CD4-positive, alpha-beta T cell (primary cell): ENCODE data around the gene DYRK1A. TPM values are rescaled to one million over a fixed set of nuclear protein-coding genes. Genes with fewer than 3 reads are reported as not detected.

ENCODE experiments used
- ATAC-seq: fragments of 200-7000 bp; cut with Tn5 transposase; one replicate; pipeline ENCODE4 v1.10.0; 2022; ENCODE audit warnings: mild to moderate bottlenecking; ENCODE audit not compliant: poor library complexity
- CTCF ChIA-PET: fragments of 350-600 bp; sonication (Branson Sonifier 250); formaldehyde crosslinking; loops from one replicate; lab custom pipeline; 2021; ENCODE audit warnings: antibody characterized with exemption, inconsistent platforms; lab: Charles Lee
- POLR2A ChIA-PET: fragments of 350-600 bp; sonication (Branson Sonifier 250); formaldehyde crosslinking; loops from one replicate; lab custom pipeline; 2021; ENCODE audit warnings: antibody characterized with exemption, inconsistent platforms; lab: Charles Lee
- DNase-seq, 14 experiments: peaks; one replicate each; pipeline ENCODE4 v3.0.0-alpha.2; 2013 to 2020; ENCODE audit warnings: mixed read lengths in 2 of 14
- H3K27ac ChIP-seq, 2 donors: one replicate each; pipeline versions ENCODE4 v1.5.1 to v1.7.0; 2013; ENCODE audit warnings: low read length in 2 of 2, low read depth in 1 of 2, mild to moderate bottlenecking in 1 of 2
- H3K27me3 ChIP-seq, 2 experiments: 1 replicate in 1 of 2; 2 replicates in 1 of 2; pipeline versions ENCODE4 v1.6.1 to v1.7.0; 2013; ENCODE audit warnings: low read length in 2 of 2, control low read depth in 1 of 2, mild to moderate bottlenecking in 1 of 2, moderate library complexity in 1 of 2; ENCODE audit not compliant: insufficient read depth in 2 of 2, control insufficient read depth in 1 of 2
- H3K36me3 ChIP-seq: one replicate; pipeline ENCODE4 v1.6.1; 2013; ENCODE audit warnings: low read length, control low read depth; ENCODE audit not compliant: insufficient read depth
- H3K4me1 ChIP-seq: one replicate; pipeline ENCODE4 v1.6.1; 2013; ENCODE audit warnings: low read length, control low read depth; ENCODE audit not compliant: insufficient read depth
- H3K4me3 ChIP-seq: one replicate; pipeline ENCODE4 v1.5.1; 2013; ENCODE audit warnings: mild to moderate bottlenecking, low read length, moderate library complexity
- H3K9me3 ChIP-seq, 2 experiments: 1 replicate in 1 of 2; 2 replicates in 1 of 2; pipeline versions ENCODE4 v1.6.1 to v1.7.0; 2013; ENCODE audit warnings: low read length in 2 of 2, mild to moderate bottlenecking in 2 of 2, control low read depth in 1 of 2, moderate library complexity in 1 of 2; ENCODE audit not compliant: control insufficient read depth in 1 of 2, insufficient read depth in 1 of 2
- H3K27ac Mint-ChIP-seq: one replicate; pipeline ENCODE4 v1.8.0; 2020; ENCODE audit warnings: mixed read lengths
- H3K27me3 Mint-ChIP-seq: one replicate; pipeline ENCODE4 v1.8.0; 2021; ENCODE audit warnings: mixed read lengths
- H3K36me3 Mint-ChIP-seq: one replicate; pipeline ENCODE4 v1.8.0; 2021; ENCODE audit warnings: low read depth, mixed read lengths
- H3K4me1 Mint-ChIP-seq: one replicate; pipeline ENCODE4 v1.8.0; 2021; ENCODE audit warnings: low read depth, mixed read lengths
- H3K4me3 Mint-ChIP-seq: one replicate; pipeline ENCODE4 v1.8.0; 2020; ENCODE audit warnings: mild to moderate bottlenecking, mixed read lengths
- H3K9me3 Mint-ChIP-seq: one replicate; pipeline ENCODE4 v1.8.0; 2020; ENCODE audit warnings: mixed read lengths
- CTCF ChIP-seq: fragments of 200-600 bp; IDR thresholded peaks from one replicate; pipeline ENCODE4 v1.8.0; 2022; ENCODE audit warnings: antibody characterized with exemption, mild to moderate bottlenecking
- intact Hi-C, 2 experiments: fragments of 100-400 bp; cut with DNase I in 1 of 2; cut with micrococcal nuclease in 1 of 2; formaldehyde crosslinking; loops; one replicate each; pipeline versions ENCODE4 v1.15.1 to v1.9.0; 2023 to 2025; cut with DNase I, micrococcal nuclease
- polyA plus RNA-seq, 2 donors: library from polyadenylated mRNA; unstranded; fragments of 120-200 nt; gene quantifications; one replicate each; pipeline ENCODE4 v1.2.1, GENCODE V29; 2013
- total RNA-seq, 174 experiments: library from RNA in 2 of 174; stranded (reverse) in 2 of 174; gene quantifications; one replicate each; pipeline ENCODE4 v1.2.3 and lab custom pipeline; 2021 to 2026

Gene DYRK1A
- total RNA-seq = 100 to 1,000 TPM; 135 to 145 TPM
- 51.6 TPM for polyA plus RNA-seq (2013, experiment 1 of 2)
- polyA plus RNA-seq (2013, experiment 2 of 2) = 66.8 TPM
- total RNA-seq (lab: John Stamatoyannopoulos, UW) = 133 to 559 (median 331) reads per million in 172 experiments

- Histone ChIP-seq H3K4me1 (peaks cover 17% of the 10 kb centered on the region), H3K27me3 (no peaks in the 10 kb centered on the region), H3K27ac (peak within 1 kb of the TSS; percentile 92 to 99), H3K9me3 (no peaks in the 10 kb centered on the region), H3K36me3 (no peaks in the 10 kb centered on the region), H3K4me3 (peak within 1 kb of the TSS; percentile 83)
- ATAC-seq (peak; percentile 82), DNase-seq (peak; percentile 97 to 100 (median 98))
- Mint-ChIP-seq H3K36me3 (peaks cover 28% of the 10 kb centered on the region), H3K27me3 (no peaks in the 10 kb centered on the region), H3K4me3 (peak within 1 kb of the TSS; percentile 100), H3K9me3 (no peaks in the 10 kb centered on the region), H3K27ac (peak within 1 kb of the TSS; percentile 99), H3K4me1 (peaks cover 53% of the 10 kb centered on the region)
- POLR2A ChIA-PET = interaction anchor here (0.6 to 2.7 kb wide), 16 partner anchors 8 to 197 kb away, joined by 3 to 82 read pairs (median 4); partner anchors contain the start of gene VPS26C
- CTCF ChIA-PET = interaction anchor here (1.0 kb wide), 1 partner anchor 197 kb away, joined by 3 read pairs; no protein-coding TSS in a partner anchor
- intact Hi-C loops = loop anchor here (1.0 to 10.0 kb wide), 10 partner anchors 46 to 1948 kb away; partner anchors contain the start of genes VPS26C (in 2 of the 2), BRWD1 (in 1 of the 2) and HLCS (in 1 of the 2)
- no peak for TF ChIP-seq CTCF
Measured at GRCh38 chr21:37366482-37367316, at the start of gene DYRK1A. TSS of gene DYRK1A (plus strand) at chr21:37366773. CDS start at chr21:37420375, 53,602 bp downstream.

GRCh38 chr21:37319551-37319950, 47.0 kb upstream of the DYRK1A start:
- no peaks in the 10 kb centered on the region for H3K4me1 Mint-ChIP-seq

GRCh38 chr21:37322084-37322483, 44.5 kb upstream of the DYRK1A start:
- Histone ChIP-seq H3K36me3 (no peaks in the 10 kb centered on the region), H3K27ac (no peak overlapping the region), H3K4me1 (no peaks in the 10 kb centered on the region), H3K27me3 (no peaks in the 10 kb centered on the region), H3K9me3 (peaks cover 7 to 13% of the 10 kb centered on the region in 2 experiments), H3K4me3 (no peak overlapping the region)
- no peak for ATAC-seq
- H3K27ac Mint-ChIP-seq = no peak overlapping the region
- H3K36me3 Mint-ChIP-seq = no peaks in the 10 kb centered on the region
- no peaks in the 10 kb centered on the region for H3K27me3 Mint-ChIP-seq
- ChIA-PET POLR2A (no interaction called here), CTCF (no interaction called here)
- intact Hi-C loops = no loop called here
- H3K4me1 Mint-ChIP-seq = no peaks in the 10 kb centered on the region
- TF ChIP-seq CTCF = no peak
- DNase-seq = no peak
- H3K9me3 Mint-ChIP-seq = peaks cover 2% of the 10 kb centered on the region
- H3K4me3 Mint-ChIP-seq = no peak overlapping the region

More at GRCh38 chr21:37319551-37319950, 47.0 kb upstream of the DYRK1A start:
- intact Hi-C loops = no loop called here
- Mint-ChIP-seq H3K36me3 (no peaks in the 10 kb centered on the region), H3K9me3 (peaks cover 3% of the 10 kb centered on the region), H3K4me3 (no peak overlapping the region), H3K27ac (no peak overlapping the region), H3K27me3 (no peaks in the 10 kb centered on the region)
- Histone ChIP-seq H3K9me3 (peaks cover 6 to 10% of the 10 kb centered on the region in 2 experiments), H3K4me1 (no peaks in the 10 kb centered on the region), H3K27ac (no peak overlapping the region), H3K4me3 (no peak overlapping the region), H3K36me3 (no peaks in the 10 kb centered on the region), H3K27me3 (no peaks in the 10 kb centered on the region)
- POLR2A ChIA-PET = no interaction called here
- no peak for TF ChIP-seq CTCF
- CTCF ChIA-PET = no interaction called here
- ATAC-seq = no peak
- DNase-seq = no peak
